Activated CD4-positive, alpha-beta memory T cell treated with anti-CD3 and anti-CD28 coated beads, Interleukin-2, amount 10 ng/mL, durations not matched to agents 7 days and 5 days (primary cell): Measurements from ENCODE around the gene DUSP15. TPM values are rescaled to one million over a fixed set of nuclear protein-coding genes. Genes with fewer than 3 reads are reported as not detected.

Source experiments
- CTCF ChIA-PET: fragments of 350-600 bp; sonication (Branson Sonifier 250); formaldehyde crosslinking; loops from one replicate; lab custom pipeline; 2021; ENCODE audit warnings: antibody characterized with exemption, inconsistent platforms; lab: Charles Lee
- POLR2A ChIA-PET: fragments of 350-600 bp; sonication (Branson Sonifier 250); formaldehyde crosslinking; loops from one replicate; lab custom pipeline; 2021; ENCODE audit warnings: antibody characterized with exemption; lab: Charles Lee
- DNase-seq: peaks from one replicate; pipeline ENCODE4 v3.0.0-alpha.2; 2020
- H3K27ac Mint-ChIP-seq: one replicate; pipeline ENCODE4 v1.8.0; 2021; ENCODE audit warnings: mild to moderate bottlenecking, mixed read lengths
- H3K27me3 Mint-ChIP-seq: one replicate; pipeline ENCODE4 v1.8.0; 2021; ENCODE audit warnings: mixed read lengths
- H3K36me3 Mint-ChIP-seq: one replicate; pipeline ENCODE4 v1.8.0; 2021; ENCODE audit warnings: low read depth, mixed read lengths
- H3K4me1 Mint-ChIP-seq: one replicate; pipeline ENCODE4 v1.8.0; 2021; ENCODE audit warnings: mixed read lengths
- H3K4me3 Mint-ChIP-seq: one replicate; pipeline ENCODE4 v1.8.0; 2021; ENCODE audit warnings: mild to moderate bottlenecking, mixed read lengths
- H3K9me3 Mint-ChIP-seq: one replicate; pipeline ENCODE4 v1.8.0; 2021; ENCODE audit warnings: mixed read lengths
- total RNA-seq, 2 experiments: library from RNA; stranded (reverse); gene quantifications; one replicate each; pipeline ENCODE4 v1.2.3, GENCODE V29; 2021

DUSP15 gene
- total RNA-seq, 2 experiments from 2014 or later, result not detected

DNA sequence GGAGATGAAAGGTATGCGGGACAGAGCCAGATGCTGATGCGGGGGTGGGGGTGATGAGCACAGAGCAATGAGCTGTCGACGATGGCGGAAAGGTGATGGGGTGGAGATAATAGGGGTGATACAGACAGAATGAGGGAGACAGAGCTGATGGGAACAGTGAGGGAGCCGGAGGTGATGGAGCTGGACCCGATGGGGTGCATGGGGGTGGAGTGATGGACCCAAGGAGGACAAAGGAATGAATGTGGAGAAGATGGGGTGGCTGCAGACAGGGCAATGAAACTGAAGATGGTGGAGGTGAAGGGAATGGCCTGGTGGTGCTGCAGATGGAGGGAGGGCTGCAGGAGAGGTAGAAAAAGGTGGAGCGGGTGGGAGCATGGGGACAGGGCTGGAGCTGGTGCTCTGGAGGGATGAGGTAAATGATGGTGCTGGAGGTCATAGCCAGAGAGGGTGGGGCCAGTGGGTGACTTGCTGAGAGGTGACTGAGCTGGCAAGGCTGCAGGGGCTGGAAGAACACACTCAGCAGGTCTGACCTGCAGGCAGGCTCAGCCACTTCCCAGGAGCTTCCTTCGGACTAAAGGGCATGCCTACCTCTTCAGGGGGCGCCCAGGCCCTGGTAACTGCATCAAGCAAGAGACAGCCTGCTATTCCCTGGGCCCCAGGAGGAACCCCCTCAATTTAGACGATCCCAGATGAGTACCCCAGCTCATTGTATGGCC is 18.9 kb downstream of the DUSP15 start:
- CTCF ChIA-PET, result interaction anchor here (0.7 to 6.3 kb wide), 14 partner anchors 10 to 257 kb away, joined by 3 to 49 read pairs (median 10); partner anchors contain the start of genes MYLK2 and PDRG1
- Mint-ChIP-seq H3K4me3 (no peak overlapping the region), H3K27ac (no peak overlapping the region), H3K9me3 (no peaks in the 10 kb centered on the region), H3K36me3 (no peaks in the 10 kb centered on the region), H3K4me1 (peaks cover 2% of the 10 kb centered on the region), H3K27me3 (peaks cover 30% of the 10 kb centered on the region)
- POLR2A ChIA-PET, result no interaction called here
- DNase-seq, result no peak

DNA sequence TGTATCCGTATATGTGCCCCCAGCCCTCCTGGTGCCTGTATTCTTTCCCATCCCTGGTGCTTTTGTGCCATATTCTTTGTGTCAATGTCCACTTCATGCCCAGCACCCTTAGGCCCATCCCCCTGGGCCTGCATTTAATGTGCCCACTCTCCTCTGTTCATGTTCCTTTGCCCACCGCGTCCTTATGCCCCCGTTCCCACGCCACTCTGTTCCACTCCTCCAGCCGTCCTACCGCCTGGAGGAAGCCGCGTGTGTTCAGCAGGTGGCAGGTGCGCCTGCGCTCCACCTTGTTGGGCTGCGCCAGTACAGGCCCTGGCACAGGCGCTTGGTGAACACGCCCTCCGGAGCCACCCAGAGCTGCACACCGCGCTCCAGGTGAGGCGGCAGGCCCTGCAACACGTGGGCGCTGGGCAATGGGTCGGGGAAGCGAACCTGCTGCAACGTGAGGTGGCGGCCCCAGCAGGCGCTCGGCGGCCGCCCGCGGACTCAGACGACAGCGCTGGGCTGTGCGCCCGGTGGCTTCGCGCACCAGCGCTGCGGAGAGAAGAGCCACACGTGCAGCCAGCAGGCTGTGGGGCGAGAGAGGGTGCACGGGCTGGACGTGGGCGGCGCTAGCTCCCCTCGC is 20.9 kb downstream of the DUSP15 start:
- Mint-ChIP-seq H3K4me1 (peaks cover 2% of the 10 kb centered on the region), H3K27ac (no peak overlapping the region), H3K36me3 (no peaks in the 10 kb centered on the region), H3K4me3 (no peak overlapping the region), H3K9me3 (no peaks in the 10 kb centered on the region), H3K27me3 (peaks cover 30% of the 10 kb centered on the region)
- ChIA-PET POLR2A (no interaction called here), CTCF (interaction anchor here (0.9 to 4.7 kb wide), 5 partner anchors 12 to 103 kb away, joined by 3 to 54 read pairs (median 6); partner anchors contain the start of gene PDRG1)
- DNase-seq, result no peak

DNA sequence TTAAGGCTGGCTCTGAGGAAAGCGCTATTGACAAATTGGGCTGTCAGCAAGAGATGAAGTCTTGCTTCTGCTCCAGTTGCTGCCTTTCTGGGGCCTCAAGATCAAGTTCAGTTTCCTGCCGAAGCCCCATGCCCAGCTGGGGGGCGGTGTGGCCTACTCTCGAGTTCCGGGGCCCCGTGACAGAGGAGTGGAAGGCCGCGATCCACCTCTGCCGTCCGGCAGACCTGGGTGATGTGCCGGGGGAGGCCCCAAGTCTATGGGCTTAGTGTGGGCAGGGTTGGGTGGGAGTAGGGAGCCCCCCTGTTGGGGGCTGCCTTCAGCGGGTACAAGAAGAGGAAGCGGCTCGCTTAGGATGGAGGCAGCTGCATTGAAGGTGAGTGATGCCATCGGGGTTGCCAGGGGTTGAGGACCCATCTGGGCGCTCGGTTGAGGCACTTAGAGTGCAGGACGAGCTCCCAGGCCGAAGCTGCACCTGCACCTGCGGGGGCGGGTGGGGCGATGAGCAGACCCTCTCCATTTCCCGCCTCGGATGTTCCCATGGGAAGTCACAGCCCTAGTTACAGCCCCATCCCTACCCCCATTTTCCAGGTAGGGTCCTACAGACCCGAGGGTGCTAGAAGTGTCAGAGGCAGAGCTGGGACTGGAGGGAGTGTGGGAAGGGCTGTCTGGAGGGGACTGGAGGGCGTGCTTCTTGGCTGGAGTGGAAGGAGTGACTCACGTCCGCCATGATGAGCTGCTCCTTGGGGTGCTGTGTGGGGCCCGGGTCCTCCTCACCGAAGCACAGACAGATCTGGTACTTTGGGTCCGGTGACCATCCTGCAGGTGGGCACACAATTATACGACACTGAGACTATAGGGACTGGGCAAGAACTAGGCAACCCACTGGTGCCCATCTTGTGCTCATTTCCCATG is 22.0 kb downstream of the DUSP15 start:
- Mint-ChIP-seq H3K4me3 (no peak overlapping the region), H3K36me3 (no peaks in the 10 kb centered on the region), H3K27ac (no peak overlapping the region), H3K27me3 (peaks cover 25% of the 10 kb centered on the region), H3K4me1 (peaks cover 2% of the 10 kb centered on the region), H3K9me3 (no peaks in the 10 kb centered on the region)
- DNase-seq, result no peak
- CTCF ChIA-PET, result interaction anchor here (0.7 to 4.7 kb wide), 6 partner anchors 11 to 183 kb away, joined by 3 to 54 read pairs (median 3); partner anchors contain the start of gene MYLK2
- POLR2A ChIA-PET, result interaction anchor here (1.9 kb wide), 1 partner anchor 11 kb away, joined by 6 read pairs; no protein-coding TSS in a partner anchor

DNA sequence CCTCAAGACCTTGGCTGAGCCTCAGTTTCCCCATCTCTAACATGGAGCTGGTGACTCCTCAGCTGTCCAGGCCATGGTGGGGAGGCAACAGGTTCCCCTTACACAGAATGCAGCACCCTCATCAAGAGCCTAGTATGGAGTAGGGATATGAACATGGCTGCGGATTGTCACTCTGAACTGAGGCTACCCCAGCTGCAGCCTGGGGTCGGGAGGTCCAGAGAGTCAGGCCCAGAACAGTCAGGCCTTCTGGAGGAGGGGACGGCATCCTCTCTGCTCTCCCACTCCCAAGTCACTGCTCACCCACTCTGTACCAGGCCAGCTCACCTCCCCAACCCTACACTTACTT is 23.6 kb downstream of the DUSP15 start:
- H3K9me3 Mint-ChIP-seq, result no peaks in the 10 kb centered on the region
- ChIA-PET CTCF (interaction anchor here (0.6 to 4.7 kb wide), 25 partner anchors 9 to 251 kb away, joined by 3 to 54 read pairs (median 4); partner anchors contain the start of genes MYLK2 and PDRG1), POLR2A (interaction anchor here (0.9 to 1.9 kb wide), 2 partner anchors 9 to 23 kb away, joined by 3 to 6 read pairs; no protein-coding TSS in a partner anchor)
- H3K27ac Mint-ChIP-seq, result no peak overlapping the region
- H3K27me3 Mint-ChIP-seq, result peaks cover 25% of the 10 kb centered on the region
- no peak for DNase-seq
- no peak overlapping the region for H3K4me3 Mint-ChIP-seq
- peaks cover 2% of the 10 kb centered on the region for H3K4me1 Mint-ChIP-seq
- H3K36me3 Mint-ChIP-seq, result no peaks in the 10 kb centered on the region

DNA sequence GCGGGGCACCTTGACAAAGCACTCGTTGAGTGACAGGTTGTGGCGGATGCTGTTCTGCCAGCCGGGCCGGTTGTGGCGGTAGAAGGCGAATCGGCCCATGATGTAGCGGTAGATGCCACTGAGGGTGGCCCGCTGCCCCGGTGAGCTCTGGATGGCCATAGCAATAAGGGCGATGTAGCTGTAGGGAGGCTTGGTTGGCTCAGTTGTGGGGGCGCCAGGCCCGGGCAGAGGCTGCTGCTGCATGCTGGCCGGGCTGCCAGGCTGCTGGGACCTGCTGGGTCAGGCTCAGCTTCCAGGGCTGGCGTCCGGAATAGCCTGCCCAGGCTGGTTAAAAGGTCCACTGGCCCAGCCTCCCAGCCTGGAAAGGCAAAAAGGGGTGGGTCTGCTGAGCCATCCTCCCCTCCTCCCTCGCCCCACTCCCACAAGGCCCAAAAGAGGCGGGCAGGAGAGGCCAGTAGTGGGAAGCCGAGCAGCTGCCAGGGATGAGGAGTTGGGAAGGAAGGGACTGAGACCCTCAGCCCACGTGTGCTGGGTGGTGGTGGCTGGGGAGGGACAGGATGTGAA is 24.9 kb downstream of the DUSP15 start, which contains the start of gene FOXS1:
FOXS1 (minus strand) TSS at position 305 of the 564 bp plus-strand sequence; CDS start at position 243, 62 bp downstream.
- ChIA-PET CTCF (interaction anchor here (0.8 to 4.7 kb wide), 3 partner anchors 22 to 107 kb away, joined by 3 to 54 read pairs (median 4); partner anchors contain the start of gene PDRG1), POLR2A (no interaction called here)
- no peaks in the 10 kb centered on the region for H3K9me3 Mint-ChIP-seq

DNA sequence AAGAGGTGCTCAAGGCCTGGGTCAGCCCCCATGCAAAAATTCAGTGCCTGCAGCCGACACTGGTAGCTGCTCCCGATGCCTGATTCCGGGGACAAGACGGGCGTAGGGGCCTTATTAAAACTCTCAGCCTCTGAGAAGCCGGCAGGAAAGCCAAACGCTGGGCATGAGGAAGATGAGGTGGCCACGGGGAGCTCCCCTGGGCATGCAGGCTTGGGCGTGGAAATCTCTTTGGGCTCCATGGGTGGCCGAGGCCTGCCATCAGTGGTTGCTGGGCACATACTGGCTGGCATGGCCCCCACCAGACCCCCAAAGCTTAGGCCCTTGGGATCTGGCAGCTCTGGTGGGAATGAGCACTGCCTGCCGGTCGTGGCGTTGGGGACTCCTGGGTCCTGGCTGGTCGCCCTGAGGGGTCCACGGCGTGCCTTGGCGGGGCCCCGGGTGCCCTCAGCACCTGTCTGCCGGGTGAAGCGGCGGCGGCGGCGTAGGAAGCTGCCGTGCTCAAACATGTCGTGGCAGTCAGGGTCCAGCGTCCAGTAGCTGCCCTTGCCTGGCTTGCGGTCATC is 25.5 kb downstream of the DUSP15 start:
- Mint-ChIP-seq H3K36me3 (no peaks in the 10 kb centered on the region), H3K4me1 (peaks cover 2% of the 10 kb centered on the region), H3K27ac (no peak overlapping the region), H3K27me3 (peaks cover 9% of the 10 kb centered on the region), H3K4me3 (no peak overlapping the region), H3K9me3 (no peaks in the 10 kb centered on the region)
- ChIA-PET CTCF (interaction anchor here (0.8 to 4.7 kb wide), 3 partner anchors 22 to 107 kb away, joined by 3 to 54 read pairs (median 4); partner anchors contain the start of gene PDRG1), POLR2A (no interaction called here)
- no peak for DNase-seq

More for the DNA sequence above, 24.9 kb downstream of the DUSP15 start, which contains the start of gene FOXS1:
- no peaks in the 10 kb centered on the region for H3K36me3 Mint-ChIP-seq
- no peak for DNase-seq
- peaks cover 15% of the 10 kb centered on the region for H3K27me3 Mint-ChIP-seq
- H3K4me1 Mint-ChIP-seq, result peaks cover 2% of the 10 kb centered on the region
- no peak within 1 kb of the TSS for H3K4me3 Mint-ChIP-seq
- no peak within 1 kb of the TSS for H3K27ac Mint-ChIP-seq

DNA sequence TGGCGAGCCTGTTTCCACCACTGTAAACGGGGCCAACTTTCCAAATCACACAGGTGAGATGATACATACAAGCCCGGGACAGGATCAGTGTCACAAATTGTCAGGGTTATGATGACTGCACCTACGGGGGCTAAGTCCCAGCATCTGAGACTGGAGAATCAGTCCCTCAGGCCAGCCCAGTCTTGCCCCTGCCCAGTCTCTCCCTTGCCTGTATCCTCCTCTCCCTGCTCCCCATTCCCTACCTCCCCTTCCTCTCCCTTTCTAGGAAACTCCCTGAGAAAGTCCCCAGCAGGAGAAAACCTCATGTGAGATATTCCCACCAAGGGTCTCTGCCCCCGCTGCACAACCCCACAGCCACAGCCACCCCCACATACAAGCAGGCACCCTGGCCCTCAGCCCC is 26.4 kb downstream of the DUSP15 start:
- H3K27me3 Mint-ChIP-seq, result peaks cover 5% of the 10 kb centered on the region
- no peaks in the 10 kb centered on the region for H3K36me3 Mint-ChIP-seq
- ChIA-PET CTCF (no interaction called here), POLR2A (no interaction called here)
- H3K9me3 Mint-ChIP-seq, result no peaks in the 10 kb centered on the region
- peaks cover 2% of the 10 kb centered on the region for H3K4me1 Mint-ChIP-seq
- H3K27ac Mint-ChIP-seq, result no peak overlapping the region
- H3K4me3 Mint-ChIP-seq, result no peak overlapping the region
- DNase-seq, result no peak

DNA sequence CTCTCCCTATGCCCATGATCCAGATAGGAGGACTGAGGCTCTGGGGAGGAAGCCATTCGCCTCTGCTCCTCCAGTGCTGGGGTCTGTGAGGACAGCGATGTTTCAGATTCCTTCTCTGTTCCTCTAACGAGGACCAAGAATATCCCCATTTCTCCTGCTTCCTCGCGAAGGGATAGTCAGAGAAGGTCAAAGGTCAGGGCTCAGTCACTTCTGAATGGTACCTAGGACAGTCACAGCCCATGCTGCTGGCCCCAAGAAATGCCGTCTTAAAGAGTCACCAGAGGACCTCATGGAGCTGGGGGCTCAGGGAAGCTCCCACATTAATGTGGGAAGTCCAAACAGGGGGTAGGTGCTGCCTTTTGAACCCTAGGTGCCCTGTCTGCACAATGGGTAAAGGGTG is 27.0 kb downstream of the DUSP15 start:
- Mint-ChIP-seq H3K27ac (no peak overlapping the region), H3K9me3 (no peaks in the 10 kb centered on the region), H3K4me3 (no peak overlapping the region), H3K36me3 (no peaks in the 10 kb centered on the region), H3K4me1 (peaks cover 2% of the 10 kb centered on the region), H3K27me3 (peaks cover 3% of the 10 kb centered on the region)
- POLR2A ChIA-PET, result no interaction called here
- CTCF ChIA-PET, result no interaction called here
- DNase-seq, result no peak

DNA sequence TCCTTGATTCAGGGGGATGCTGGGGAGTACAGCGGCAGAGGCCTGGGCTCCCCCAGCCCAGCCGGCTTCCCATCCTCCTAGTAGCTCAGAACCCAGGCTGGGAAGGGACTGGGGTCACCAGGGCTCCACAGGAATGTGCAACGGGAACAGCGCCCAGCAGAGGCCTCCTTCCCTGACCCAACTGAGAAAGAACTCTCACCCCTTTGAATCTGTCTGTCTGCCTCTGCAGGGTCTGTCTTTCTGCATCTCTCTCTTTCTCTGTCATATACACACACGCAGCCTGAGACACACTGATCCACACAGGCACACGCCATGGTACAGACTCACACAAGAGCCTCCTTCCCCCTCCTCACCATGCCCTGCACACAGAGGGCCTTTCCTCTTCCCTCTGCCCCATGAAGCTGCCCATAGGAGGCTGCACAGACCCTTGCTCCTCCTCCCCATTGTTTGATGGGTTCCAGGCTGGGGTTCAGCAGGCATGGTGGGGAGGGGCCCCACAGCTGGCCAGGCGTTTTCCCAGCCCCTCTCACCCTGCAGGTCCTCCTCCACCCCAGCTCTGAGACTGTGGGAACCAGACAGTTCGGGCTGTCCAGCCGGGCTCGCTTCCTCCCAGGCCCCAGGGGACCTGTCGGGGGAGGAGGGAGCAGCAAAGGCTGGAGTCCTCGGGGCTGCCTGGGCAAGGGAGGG is 27.7 kb downstream of the DUSP15 start:
- DNase-seq, result no peak
- Mint-ChIP-seq H3K36me3 (no peaks in the 10 kb centered on the region), H3K9me3 (no peaks in the 10 kb centered on the region), H3K4me3 (no peak overlapping the region), H3K27me3 (peaks cover 3% of the 10 kb centered on the region), H3K4me1 (peaks cover 4% of the 10 kb centered on the region), H3K27ac (no peak overlapping the region)
- CTCF ChIA-PET, result interaction anchor here (0.9 kb wide), 1 partner anchor 10 kb away, joined by 3 read pairs; no protein-coding TSS in a partner anchor
- POLR2A ChIA-PET, result no interaction called here

DNA sequence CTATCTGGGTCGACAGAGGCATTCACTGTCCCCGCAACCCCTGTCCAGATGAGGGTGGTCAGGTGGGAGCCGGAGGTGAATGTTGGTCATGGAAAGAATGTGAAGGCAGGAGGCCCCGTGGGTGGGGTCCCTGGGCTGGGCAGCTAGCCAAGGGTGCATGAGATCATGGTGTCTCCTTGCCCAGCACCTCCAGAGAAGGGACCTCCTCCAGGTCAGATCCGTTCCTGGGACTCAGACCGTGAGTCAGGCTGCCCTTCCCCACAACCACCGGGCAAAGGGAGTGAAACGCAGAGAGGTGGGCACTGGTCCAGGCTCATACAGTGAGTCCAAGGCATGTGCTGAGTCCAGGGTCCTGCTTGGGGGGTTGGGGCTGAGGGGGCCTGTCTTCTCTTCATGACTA is 28.4 kb downstream of the DUSP15 start:
- Mint-ChIP-seq H3K4me1 (peaks cover 10% of the 10 kb centered on the region), H3K9me3 (no peaks in the 10 kb centered on the region), H3K36me3 (no peaks in the 10 kb centered on the region), H3K27ac (no peak overlapping the region), H3K4me3 (no peak overlapping the region), H3K27me3 (peaks cover 3% of the 10 kb centered on the region)
- DNase-seq, result no peak
- POLR2A ChIA-PET, result no interaction called here
- CTCF ChIA-PET, result interaction anchor here (0.9 to 1.8 kb wide), 2 partner anchors 9 to 19 kb away, joined by 3 to 4 read pairs; no protein-coding TSS in a partner anchor
